HuH-7 (cell line): ENCODE results near the gene STPG2.

ENCODE experiments used
- DNase-seq: peaks from one replicate; pipeline ENCODE4 v3.0.0; 2011; ENCODE audit warnings: low spot score

The STPG2 gene

DNA sequence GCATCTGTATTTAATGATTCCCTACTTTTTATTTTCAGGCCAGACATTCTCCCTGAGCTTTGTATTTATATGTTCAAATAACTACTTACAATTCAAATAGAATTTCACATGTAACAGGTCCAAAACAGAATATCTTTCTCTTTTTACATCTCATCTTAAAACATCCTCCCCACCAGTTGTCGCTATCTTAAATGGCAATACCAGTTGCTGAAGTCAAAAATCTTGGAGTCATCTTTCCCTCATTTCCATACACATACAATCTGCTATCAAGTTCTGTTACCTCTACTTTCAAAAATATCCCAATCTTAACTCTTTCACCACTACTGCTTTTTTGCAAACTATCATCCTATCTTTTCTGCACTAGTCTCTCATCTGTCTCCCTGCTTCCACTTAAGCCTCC lies 330.5 kb downstream of the STPG2 start:
- no peak for DNase-seq

GRCh38 chr4:97786306-97786920 lies 356.9 kb downstream of the STPG2 start:
- DNase-seq: no peak

GRCh38 chr4:97778174-97778573 lies 365.1 kb downstream of the STPG2 start:
- DNase-seq: no peak

DNA sequence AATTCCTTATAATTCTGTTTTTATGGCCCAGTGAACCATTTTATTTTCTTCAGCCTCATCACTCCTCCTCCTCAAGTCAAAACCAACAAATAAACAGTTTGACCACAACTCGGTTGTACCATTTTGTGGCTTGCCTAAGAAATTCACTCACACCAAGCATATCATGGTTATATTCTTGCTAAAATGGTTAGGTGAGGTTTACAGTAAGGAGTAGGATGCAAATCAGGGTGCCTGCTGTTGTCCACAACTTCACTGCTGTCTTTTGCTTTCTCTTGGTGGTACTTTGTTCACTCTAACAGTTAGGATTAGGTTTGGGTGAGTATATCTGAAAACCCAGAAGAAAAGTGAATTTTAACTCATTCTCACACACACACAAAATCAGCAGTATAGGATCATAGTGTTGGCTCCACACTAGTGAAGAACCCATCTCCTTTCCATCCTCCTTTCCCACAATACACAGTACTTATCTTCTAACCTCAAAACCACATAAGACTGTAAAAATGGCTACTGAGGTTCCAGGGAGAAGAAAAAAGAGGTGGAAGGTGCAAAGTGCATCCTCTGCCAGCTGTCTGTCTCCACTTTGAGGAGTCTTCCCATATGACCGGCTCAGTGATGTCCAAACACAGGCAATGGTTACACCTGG lies 368.8 kb downstream of the STPG2 start:
- DNase-seq: no peak

GRCh38 chr4:97770222-97770621 lies 373.1 kb downstream of the STPG2 start:
- no peak for DNase-seq

- no peak for DNase-seq
Observed at GRCh38 chr4:97762115-97762512, 381.2 kb downstream of the STPG2 start.

GRCh38 chr4:97761445-97762114 lies 381.7 kb downstream of the STPG2 start:
- DNase-seq: no peak

- DNase-seq: no peak
Observed at GRCh38 chr4:97759785-97760184, 383.5 kb downstream of the STPG2 start.

DNA sequence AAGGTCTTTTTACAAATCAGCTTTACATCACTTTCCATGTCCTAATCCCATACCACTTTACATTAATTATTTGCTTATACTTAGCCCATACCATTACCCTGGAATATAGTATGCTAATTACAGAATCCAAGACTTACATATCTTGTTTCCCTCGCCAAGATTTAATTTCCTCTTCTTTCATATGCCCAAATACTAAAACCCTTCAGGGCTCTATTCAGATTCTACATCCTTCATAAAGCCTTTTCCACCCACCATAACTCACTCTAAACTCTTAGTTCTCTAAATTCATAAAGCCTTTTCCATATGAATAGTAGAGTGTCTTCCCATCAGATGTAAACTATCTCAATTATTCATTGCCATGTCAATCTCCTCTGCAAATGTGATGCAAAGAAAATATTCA lies 390.7 kb downstream of the STPG2 start:
- no peak for DNase-seq

DNA sequence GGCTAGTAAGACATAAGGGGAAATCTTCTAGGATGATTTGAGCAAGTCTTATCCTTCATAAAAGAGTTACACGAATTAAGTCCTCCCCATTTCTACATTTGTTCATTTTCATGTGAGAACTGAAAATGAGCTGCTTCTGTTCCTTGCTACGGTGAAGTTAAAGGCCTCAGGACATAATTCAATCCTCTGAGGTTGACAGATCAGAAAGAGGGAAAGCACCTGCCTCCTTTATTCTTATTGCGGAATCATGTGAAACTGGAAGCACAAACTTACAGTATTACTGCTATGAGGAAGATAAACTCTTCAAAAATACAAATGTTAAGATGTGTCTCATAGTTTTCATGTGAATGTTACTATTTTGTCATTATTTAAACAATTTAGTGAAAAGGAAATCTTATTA lies 395.3 kb downstream of the STPG2 start:
- no peak for DNase-seq

DNA sequence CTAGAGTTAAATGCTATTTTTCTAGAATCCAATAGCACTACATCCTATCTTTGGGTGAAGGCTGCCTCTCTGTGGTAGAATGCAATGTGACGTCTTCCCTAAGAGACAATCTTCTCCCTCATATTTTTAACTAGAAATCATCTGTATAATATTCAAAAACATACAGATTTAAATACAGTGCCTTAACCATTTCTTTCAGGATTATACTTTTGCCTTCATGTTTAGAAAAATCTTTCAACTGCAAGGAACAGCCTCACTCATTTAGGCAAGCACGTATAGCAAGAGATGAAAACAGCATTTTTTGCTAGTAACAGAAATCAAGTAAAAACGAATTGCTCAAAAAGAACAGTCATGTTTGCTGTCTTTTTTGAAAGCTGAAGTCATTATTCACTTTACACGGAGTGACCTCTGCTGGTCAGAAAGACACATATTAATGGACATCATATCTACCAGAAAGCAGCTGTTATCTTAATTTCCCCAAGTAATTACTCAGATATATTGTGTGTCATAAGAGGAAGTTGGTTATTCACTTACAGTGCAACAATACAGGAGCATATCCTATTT lies 422.3 kb downstream of the STPG2 start:
- DNase-seq: no peak

GRCh38 chr4:97691111-97691605 lies 452.1 kb downstream of the STPG2 start:
- no peak for DNase-seq

DNA sequence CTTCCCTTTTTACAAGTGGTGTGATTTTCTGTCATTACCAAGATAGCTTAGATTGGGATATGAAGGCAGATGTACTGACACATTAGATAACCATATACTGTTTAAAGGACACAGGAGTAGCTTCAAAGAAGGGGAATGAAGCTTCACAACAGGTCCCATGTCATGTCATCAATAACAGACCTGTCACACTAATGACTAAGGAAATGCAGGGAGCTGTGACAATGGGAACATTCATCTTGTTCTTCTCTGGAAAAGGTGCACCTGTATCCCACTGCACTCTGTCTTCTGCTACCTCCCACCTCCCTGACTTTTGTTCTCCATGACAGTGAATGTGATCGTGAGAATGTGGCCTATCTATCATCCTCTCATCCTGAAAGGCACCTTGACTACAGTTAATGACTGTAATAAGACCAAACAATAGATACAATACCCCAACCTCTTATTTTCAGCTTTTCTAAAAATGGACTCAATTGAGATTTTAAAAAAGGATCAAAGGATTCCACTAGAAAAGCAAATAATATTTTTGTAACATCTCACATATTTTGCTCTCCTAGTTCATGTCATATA lies 472.5 kb downstream of the STPG2 start:
- DNase-seq: no peak

- no peak for DNase-seq
Observed at GRCh38 chr4:97665553-97665952, 477.7 kb downstream of the STPG2 start.

DNA sequence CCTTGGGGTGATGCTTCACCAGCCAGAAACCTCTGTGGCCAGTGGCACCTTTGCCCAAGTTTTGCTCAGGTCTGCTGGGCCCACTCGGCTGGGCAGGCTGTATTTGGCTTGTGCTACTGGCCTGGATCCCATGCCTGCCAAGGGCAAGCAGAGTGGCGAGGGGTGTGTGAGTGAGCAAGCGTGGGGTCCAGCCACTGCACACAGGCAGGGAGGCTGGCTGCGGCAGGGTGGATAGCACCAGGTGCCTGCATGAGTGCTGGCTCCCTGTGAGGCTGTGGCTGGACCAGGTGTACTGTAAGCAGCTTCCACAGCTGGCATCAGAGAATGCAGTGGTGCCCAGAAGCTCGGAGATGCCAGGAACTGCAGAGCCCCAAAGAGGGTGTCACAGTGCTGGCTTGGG lies 478.5 kb downstream of the STPG2 start:
- DNase-seq: no peak

DNA sequence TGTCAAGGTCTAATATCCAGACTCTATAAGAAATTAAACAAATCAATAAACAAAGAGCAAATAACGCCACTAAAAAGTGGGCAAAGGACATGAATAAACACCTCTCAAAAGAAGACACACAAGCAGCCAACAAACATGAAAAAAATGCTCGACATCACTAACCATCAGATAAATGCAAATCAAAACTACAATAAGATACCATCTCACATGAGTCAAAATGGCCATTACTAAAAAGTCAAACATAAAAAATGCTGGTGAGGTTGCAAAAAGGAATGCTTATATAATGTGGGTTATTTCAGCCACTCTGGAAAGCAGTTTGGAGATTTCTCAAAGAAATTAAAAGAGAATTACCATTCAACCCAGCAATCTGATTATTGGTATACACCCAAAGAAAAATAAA lies 481.1 kb downstream of the STPG2 start:
- no peak for DNase-seq

DNA sequence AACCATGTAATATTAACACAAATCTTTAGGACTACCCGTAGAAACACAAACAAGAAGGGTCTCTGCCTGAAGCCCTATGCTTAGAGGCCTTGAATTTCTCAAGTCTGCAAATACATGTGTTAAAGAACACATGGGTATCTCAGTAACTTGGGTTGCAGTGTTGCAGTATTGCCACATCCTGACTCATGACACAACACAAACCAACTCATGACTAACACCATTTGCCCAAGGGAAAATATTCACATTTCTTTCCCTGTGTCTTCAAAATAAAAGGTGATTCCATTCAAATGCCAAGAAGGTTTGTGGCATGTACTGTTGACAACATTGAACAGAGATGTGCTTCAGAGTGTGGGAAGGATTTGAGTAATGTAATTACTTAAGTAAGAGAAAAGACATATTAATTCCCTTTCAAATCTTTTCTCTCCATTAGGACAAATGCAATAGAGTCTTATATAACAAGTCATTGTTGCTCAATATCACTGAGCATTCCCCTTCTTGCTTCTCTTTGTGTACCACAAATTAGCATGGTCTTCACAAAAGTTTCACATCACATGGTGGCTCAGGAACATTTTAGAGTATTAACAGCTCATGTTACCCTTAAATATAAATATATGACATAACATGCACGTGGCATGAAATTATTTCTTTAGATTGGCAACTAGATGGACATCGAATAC lies 487.1 kb downstream of the STPG2 start:
- DNase-seq: no peak

DNA sequence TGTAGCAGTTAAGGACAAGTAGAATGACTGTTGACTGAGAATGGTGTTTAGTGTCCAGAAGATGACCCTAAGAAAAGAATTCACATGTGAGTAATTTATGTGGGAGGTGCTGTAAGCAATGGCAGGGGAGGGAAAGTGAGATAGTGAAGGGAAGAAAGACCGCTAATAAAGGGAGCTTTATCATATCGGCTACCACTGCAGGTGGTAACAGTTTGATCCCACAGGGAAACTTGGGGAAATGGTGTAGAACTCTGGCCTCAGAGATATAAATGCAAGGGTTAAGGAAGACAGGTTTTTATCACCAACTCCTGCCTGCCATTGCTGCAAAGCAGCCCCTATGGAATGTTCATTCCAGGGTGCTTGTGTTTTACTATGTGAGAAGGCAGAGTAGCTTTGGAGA lies 489.6 kb downstream of the STPG2 start:
- DNase-seq: no peak

DNA sequence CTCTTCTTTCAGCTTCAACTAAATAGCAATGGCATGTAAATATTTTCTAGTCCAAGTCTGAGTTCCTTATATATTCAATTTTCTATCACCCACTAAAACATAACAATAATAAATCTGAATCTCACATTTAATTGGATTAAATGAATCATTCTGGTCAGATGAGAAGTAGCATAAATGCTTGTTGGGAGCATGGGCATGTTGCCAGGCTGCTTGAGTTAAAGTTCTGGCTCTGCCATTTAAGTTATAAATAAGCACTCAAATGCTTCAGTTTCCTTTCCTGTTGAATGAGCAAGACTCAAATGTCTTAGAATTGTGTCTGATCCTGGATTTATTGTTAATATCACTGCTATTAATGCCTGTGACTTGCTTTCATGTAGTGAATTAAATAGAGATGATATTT lies 496.3 kb downstream of the STPG2 start:
- DNase-seq: no peak

DNA sequence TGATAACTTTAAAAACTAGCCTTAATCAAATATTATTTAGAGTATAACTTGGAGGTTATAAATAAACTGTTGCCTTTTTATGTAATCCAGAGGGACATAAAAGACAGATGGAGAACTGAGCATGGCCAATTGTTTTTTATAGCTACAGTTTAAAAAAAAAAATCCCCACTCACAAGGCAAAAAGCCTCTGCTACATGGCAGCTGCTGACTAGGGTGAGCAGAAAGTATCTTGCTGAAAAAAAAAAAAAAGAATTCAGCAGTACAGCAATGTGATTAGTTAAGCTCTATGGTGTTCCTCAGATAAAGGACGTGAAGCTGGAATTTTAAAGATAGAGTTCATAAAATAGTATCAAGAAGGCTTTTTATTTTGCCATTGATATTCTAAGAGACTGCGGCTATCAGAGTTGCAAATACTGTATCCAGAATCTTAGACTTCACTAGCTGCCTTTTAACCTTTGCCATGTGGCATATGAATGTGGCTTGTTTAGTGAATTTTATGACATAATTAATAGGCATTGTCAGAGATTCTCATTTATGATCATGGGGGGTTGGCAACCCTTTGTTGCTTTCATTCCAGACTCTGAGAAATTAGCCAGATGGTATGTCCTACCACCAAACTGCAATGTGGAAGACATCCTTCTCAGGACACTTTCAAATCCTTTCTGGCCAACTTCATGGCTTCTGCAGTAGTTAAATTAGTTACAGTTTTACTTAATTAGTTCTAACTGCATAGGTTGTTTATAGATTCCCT lies 498.0 kb downstream of the STPG2 start:
- DNase-seq: no peak

DNA sequence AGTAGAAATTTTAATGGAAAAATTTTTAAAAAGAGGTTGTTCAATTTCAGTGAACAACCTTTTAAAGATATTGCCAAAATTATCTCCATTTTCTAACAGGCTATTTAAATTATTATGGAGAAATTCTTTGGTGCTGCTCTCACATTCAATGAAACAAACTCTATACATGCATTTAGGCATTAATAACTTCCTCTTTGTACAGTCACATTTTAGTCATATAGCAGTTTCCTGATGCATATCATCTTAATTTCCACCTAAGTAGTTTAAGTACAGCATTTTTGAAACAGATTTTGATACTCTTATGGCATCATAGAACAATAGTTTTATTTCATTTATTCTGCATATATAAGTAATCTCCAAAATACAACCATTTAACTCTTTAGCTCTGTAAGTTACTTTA lies 500.1 kb downstream of the STPG2 start:
- DNase-seq: no peak

GRCh38 chr4:97639961-97640360 lies 503.3 kb downstream of the STPG2 start:
- DNase-seq: no peak
